ENCODE results near the gene B3GALNT2. TPM values are rescaled to one million over a fixed set of nuclear protein-coding genes. Genes with fewer than 3 reads are reported as not detected.
"Not testable (repeated sequence)": the region's sequence is repeated elsewhere in the genome, so short reads cannot be mapped to it uniquely, and the experiment has no call there.

B3GALNT2 gene
- total RNA-seq, 2 experiments from 2014 or later, result 10.6 to 10.7 TPM

GRCh38 chr1:235494531-235494930 lies 9.7 kb downstream of the B3GALNT2 start:
- Mint-ChIP-seq H3K4me3 (no peak overlapping the region), H3K27me3 (no peaks in the 10 kb centered on the region), H3K4me1 (peaks cover 14% of the 10 kb centered on the region), H3K9me3 (no peaks in the 10 kb centered on the region), H3K36me3 (peaks cover 18% of the 10 kb centered on the region), H3K27ac (no peak overlapping the region)
- no peak for ATAC-seq (ENCODE audit: low read depth)
- no peak for DNase-seq
- POLR2A ChIA-PET, result no interaction called here

GRCh38 chr1:235491644-235492043 lies 12.6 kb downstream of the B3GALNT2 start:
- no peaks in the 10 kb centered on the region for H3K9me3 Mint-ChIP-seq
- no peak overlapping the region for H3K27ac Mint-ChIP-seq
- peaks cover 14% of the 10 kb centered on the region for H3K4me1 Mint-ChIP-seq
- ATAC-seq (ENCODE audit: low read depth) (no peak), DNase-seq (no peak)
- H3K4me3 Mint-ChIP-seq, result no peak overlapping the region
- H3K27me3 Mint-ChIP-seq, result no peaks in the 10 kb centered on the region
- peaks cover 20% of the 10 kb centered on the region for H3K36me3 Mint-ChIP-seq
- POLR2A ChIA-PET, result no interaction called here

GRCh38 chr1:235486321-235486720 lies 17.9 kb downstream of the B3GALNT2 start:
- no peak for ATAC-seq (ENCODE audit: low read depth)
- no peak for DNase-seq
- no peaks in the 10 kb centered on the region for H3K4me1 Mint-ChIP-seq
- H3K36me3 Mint-ChIP-seq, result peaks cover 24% of the 10 kb centered on the region
- no peaks in the 10 kb centered on the region for H3K27me3 Mint-ChIP-seq
- H3K4me3 Mint-ChIP-seq, result no peak overlapping the region
- H3K9me3 Mint-ChIP-seq, result no peaks in the 10 kb centered on the region
- POLR2A ChIA-PET, result no interaction called here
- no peak overlapping the region for H3K27ac Mint-ChIP-seq

DNA sequence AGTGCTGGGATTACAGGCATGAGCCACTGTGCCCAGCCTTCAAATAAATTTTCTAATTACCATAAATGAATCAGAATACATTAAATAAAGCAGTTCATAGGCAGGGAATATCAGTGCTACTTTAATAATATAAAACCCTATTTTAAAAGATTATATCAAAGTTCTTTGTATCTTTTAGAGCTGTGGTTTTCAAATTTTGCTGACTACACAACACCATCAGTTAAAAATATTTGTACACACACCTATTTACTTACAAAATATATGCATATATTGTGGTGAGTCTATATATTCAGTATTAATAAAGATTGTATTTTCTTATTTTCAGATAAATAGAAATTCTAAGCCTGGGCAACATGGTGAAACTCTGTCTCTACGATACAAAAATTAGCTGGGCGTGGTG lies 18.7 kb downstream of the B3GALNT2 start:
- H3K4me3 Mint-ChIP-seq, result no peak overlapping the region

DNA sequence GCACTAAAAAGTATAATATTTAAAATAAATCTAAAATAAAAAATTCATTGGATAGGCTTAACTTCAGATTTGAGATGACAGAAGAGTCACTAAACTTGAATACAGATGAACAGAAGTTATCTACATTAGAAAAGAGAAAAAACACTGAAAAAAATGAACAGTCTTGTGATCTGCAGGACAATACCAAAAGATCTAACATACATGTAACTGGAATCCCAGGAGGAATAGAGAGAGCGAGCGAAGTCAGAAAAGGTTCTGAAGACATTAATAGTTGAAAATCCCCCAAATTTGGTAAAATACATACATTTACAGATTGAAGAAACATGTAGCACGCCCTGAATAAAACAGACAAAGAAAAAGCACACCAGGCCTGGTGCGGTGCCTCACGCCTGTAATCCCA lies 21.2 kb downstream of the B3GALNT2 start:
- no peaks in the 10 kb centered on the region for H3K9me3 Mint-ChIP-seq
- no peak overlapping the region for H3K4me3 Mint-ChIP-seq
- ATAC-seq (ENCODE audit: low read depth) (no peak), DNase-seq (no peak)
- POLR2A ChIA-PET, result no interaction called here
- H3K27me3 Mint-ChIP-seq, result no peaks in the 10 kb centered on the region
- H3K4me1 Mint-ChIP-seq, result no peaks in the 10 kb centered on the region
- no peak overlapping the region for H3K27ac Mint-ChIP-seq
- H3K36me3 Mint-ChIP-seq, result peaks cover 23% of the 10 kb centered on the region

More for the DNA sequence above, 18.7 kb downstream of the B3GALNT2 start:
- POLR2A ChIA-PET, result no interaction called here
- H3K27me3 Mint-ChIP-seq, result no peaks in the 10 kb centered on the region
- H3K9me3 Mint-ChIP-seq, result no peaks in the 10 kb centered on the region
- no peak overlapping the region for H3K27ac Mint-ChIP-seq
- no peak for DNase-seq
- H3K36me3 Mint-ChIP-seq, result peaks cover 24% of the 10 kb centered on the region
- no peak for ATAC-seq (ENCODE audit: low read depth)
- no peaks in the 10 kb centered on the region for H3K4me1 Mint-ChIP-seq

GRCh38 chr1:235473806-235474205 lies 30.4 kb downstream of the B3GALNT2 start:
- POLR2A ChIA-PET, result no interaction called here
- DNase-seq, result no peak
- ATAC-seq (ENCODE audit: low read depth), result no peak
- H3K27ac Mint-ChIP-seq, result no peak overlapping the region
- H3K9me3 Mint-ChIP-seq, result no peaks in the 10 kb centered on the region
- peaks cover 9% of the 10 kb centered on the region for H3K36me3 Mint-ChIP-seq
- no peaks in the 10 kb centered on the region for H3K27me3 Mint-ChIP-seq
- no peak overlapping the region for H3K4me3 Mint-ChIP-seq
- peaks cover 2% of the 10 kb centered on the region for H3K4me1 Mint-ChIP-seq

DNA sequence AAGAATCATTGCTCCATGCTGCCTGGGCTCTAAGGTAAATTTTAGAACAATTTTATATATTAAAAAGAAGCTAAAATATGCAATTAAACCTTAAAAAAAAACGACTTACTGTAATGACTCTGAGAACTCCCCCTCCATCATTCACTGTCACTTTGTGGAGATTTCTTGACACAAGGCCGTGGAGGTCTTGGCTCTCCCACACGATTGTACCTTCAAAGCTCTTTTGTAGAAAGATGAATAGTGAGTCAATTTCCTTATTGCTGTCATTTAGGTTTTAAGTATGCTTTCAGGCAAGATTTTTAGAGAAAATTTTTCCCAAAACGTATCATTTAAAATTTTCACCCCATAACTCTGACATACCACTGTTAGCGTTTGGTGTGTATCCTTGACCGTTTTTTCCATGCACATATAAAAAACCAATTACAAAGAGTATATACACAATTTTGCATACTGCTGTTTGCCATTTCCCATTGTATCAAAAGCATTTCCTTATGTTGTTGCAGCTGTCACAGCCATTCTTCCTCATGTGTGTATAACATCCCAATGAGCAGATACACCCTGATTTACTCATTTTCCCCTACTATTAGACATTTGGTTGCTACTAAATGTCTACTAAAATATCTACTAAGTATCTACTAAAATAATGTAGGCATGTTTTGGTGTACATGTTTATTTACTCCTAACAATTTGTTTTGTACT lies 33.4 kb downstream of the B3GALNT2 start:
- no peaks in the 10 kb centered on the region for H3K27me3 Mint-ChIP-seq
- H3K9me3 Mint-ChIP-seq, result no peaks in the 10 kb centered on the region
- no peak overlapping the region for H3K27ac Mint-ChIP-seq
- ATAC-seq (ENCODE audit: low read depth) (no peak), DNase-seq (no peak)
- peaks cover 5% of the 10 kb centered on the region for H3K36me3 Mint-ChIP-seq
- POLR2A ChIA-PET, result interaction anchor here (1.6 kb wide), 1 partner anchor 34 kb away, joined by 3 read pairs; the partner anchor contains the start of gene B3GALNT2
- H3K4me1 Mint-ChIP-seq, result no peaks in the 10 kb centered on the region
- no peak overlapping the region for H3K4me3 Mint-ChIP-seq

DNA sequence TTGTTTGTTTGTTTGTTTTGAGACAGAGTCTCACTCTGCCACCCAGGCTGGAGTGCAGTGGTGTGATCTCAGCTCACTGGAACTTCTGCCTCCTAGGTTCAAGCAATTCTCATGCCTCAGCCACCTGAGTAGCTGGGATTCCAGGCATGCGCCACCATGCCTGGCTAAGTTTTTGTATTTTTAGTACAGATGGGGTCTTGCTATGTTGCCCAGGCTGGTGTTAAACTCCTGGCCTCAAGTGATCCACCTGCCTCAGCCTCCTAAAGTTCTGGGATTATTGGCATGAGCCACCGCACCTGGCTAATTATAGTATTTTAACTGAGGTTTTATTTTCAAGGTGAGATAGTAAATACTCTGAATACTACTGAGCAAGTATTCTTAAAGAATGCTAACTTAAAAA lies 34.4 kb downstream of the B3GALNT2 start:
- H3K9me3 Mint-ChIP-seq; H3K36me3 Mint-ChIP-seq; ATAC-seq (ENCODE audit: low read depth); H3K4me3 Mint-ChIP-seq; H3K27ac Mint-ChIP-seq; POLR2A ChIA-PET; DNase-seq; H3K4me1 Mint-ChIP-seq; H3K27me3 Mint-ChIP-seq: not testable (repeated sequence)

DNA sequence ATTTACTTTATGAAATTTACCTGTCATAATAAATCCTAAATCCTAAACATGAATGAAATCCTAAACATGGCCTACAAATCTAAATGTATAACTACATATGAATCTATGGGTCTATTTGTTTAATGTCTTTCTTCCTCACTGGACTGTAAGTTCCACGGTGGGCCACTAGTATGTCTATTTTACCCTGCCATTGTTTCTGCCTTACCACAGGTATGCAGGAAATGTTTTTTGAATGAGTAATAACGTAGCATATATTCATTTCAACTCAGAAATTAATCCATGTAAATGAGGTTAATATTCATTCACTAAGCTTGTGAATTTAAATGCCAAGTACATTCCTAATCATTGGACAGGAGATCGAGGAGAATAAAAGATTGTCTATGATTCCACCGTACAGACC lies 35.3 kb downstream of the B3GALNT2 start:
- POLR2A ChIA-PET, result no interaction called here
- no peak for ATAC-seq (ENCODE audit: low read depth)
- no peak for DNase-seq
- Mint-ChIP-seq H3K27me3 (no peaks in the 10 kb centered on the region), H3K4me1 (peaks cover 5% of the 10 kb centered on the region), H3K9me3 (no peaks in the 10 kb centered on the region), H3K36me3 (peaks cover 14% of the 10 kb centered on the region), H3K27ac (peak overlapping the region; percentile 42), H3K4me3 (no peak overlapping the region)

DNA sequence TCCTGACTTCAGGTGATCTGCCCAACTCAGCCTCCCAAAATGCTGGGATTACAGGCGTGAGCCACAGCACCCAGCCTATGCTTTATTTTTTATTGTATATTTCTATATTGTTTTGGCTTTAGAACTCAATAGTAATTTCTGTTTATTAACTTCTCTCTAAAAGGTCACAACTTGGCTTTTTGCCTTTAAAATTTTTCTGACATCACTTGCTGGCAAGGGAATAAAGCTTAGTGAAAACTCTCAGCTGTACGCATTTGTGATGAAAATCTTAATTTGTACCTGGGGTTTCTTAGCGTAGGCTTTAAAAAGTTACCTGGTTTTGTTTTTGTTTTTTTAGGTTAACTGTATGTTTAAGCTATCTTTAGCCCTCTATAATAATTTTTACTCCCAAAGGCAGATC lies 36.2 kb downstream of the B3GALNT2 start:
- H3K27ac Mint-ChIP-seq, result no peak overlapping the region
- ATAC-seq (ENCODE audit: low read depth) (no peak), DNase-seq (no peak)
- no peaks in the 10 kb centered on the region for H3K27me3 Mint-ChIP-seq
- no peak overlapping the region for H3K4me3 Mint-ChIP-seq
- H3K4me1 Mint-ChIP-seq, result peaks cover 5% of the 10 kb centered on the region
- H3K9me3 Mint-ChIP-seq, result no peaks in the 10 kb centered on the region
- POLR2A ChIA-PET, result no interaction called here
- peaks cover 15% of the 10 kb centered on the region for H3K36me3 Mint-ChIP-seq

GRCh38 chr1:235465066-235465465 lies 39.2 kb downstream of the B3GALNT2 start:
- POLR2A ChIA-PET, result no interaction called here
- H3K27me3 Mint-ChIP-seq, result no peaks in the 10 kb centered on the region
- ATAC-seq (ENCODE audit: low read depth) (no peak), DNase-seq (no peak)
- peaks cover 15% of the 10 kb centered on the region for H3K36me3 Mint-ChIP-seq
- H3K4me1 Mint-ChIP-seq, result peaks cover 14% of the 10 kb centered on the region
- H3K9me3 Mint-ChIP-seq, result no peaks in the 10 kb centered on the region
- H3K4me3 Mint-ChIP-seq, result no peak overlapping the region
- H3K27ac Mint-ChIP-seq, result no peak overlapping the region

DNA sequence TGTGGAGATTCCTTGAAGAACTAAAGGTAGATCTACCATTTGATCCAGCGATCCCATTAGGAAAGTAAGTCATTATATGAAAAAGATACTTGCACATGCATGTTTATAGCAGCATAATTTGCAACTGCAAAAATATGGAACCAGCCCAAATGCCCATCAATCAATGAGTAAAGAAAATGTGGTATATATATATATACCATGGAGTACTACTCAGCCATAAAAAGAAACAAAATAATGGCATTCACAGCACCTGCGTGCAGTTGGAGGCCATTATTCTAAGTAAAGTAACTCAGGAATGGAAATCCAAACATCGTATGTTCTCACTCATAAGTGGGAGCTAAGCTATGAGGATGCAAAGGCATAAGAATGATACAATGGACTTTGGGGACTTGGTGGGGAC lies 41.4 kb downstream of the B3GALNT2 start:
- ATAC-seq (ENCODE audit: low read depth); H3K27me3 Mint-ChIP-seq; H3K9me3 Mint-ChIP-seq; H3K4me3 Mint-ChIP-seq; H3K27ac Mint-ChIP-seq; POLR2A ChIA-PET; DNase-seq: not testable (repeated sequence)
- H3K36me3 Mint-ChIP-seq, result peaks cover 10% of the 10 kb centered on the region
- peaks cover 14% of the 10 kb centered on the region for H3K4me1 Mint-ChIP-seq

DNA sequence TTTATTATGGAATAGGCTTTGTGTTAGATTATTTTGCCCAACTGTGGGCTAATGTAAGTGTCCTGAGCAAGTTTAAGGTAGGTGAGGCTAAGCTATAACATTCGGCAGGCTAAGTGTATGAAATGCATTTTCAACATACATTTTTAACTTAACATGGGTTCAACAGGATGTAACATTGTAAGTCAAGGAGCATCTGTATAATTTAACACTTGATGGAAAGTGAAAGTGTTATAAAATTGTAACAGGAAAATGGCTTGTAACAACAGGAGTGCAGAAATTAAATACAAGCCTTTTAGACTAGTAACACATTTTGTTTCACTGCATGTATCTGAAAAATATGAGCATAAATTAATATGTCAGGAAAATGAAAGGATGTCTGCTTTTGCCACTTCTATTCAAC lies 42.3 kb downstream of the B3GALNT2 start:
- Mint-ChIP-seq H3K27ac (peak overlapping the region; percentile 76), H3K36me3 (peaks cover 10% of the 10 kb centered on the region), H3K4me1 (peaks cover 14% of the 10 kb centered on the region), H3K9me3 (no peaks in the 10 kb centered on the region), H3K4me3 (peak overlapping the region; percentile 55), H3K27me3 (no peaks in the 10 kb centered on the region)
- ATAC-seq (ENCODE audit: low read depth), result peak; percentile 74
- POLR2A ChIA-PET, result no interaction called here
- DNase-seq, result no peak

DNA sequence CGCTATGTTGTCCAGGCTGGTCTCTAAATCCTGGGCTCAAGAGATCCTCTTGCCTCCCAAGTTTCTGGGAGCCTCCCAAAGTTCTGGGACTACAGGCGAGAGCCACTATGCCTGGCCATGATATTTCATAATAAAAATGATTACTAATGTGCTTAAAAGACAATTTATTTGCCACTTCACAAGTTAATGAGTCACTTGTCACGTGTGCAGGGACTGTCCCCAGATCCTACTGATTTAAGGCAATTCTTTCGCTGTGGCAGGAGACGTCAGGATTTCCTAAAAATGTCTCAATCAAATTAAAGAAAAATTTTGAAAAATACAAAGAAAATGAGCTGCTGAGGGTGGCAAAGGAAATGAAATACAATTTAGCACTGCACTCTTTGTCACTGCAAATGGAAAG lies 43.5 kb downstream of the B3GALNT2 start:
- H3K9me3 Mint-ChIP-seq, result no peaks in the 10 kb centered on the region
- peaks cover 14% of the 10 kb centered on the region for H3K4me1 Mint-ChIP-seq
- no peak overlapping the region for H3K27ac Mint-ChIP-seq
- DNase-seq (no peak), ATAC-seq (ENCODE audit: low read depth) (no peak)
- POLR2A ChIA-PET, result no interaction called here
- H3K4me3 Mint-ChIP-seq, result no peak overlapping the region
- H3K36me3 Mint-ChIP-seq, result peaks cover 10% of the 10 kb centered on the region
- H3K27me3 Mint-ChIP-seq, result no peaks in the 10 kb centered on the region

GRCh38 chr1:235457856-235458255 lies 46.4 kb downstream of the B3GALNT2 start:
- H3K4me1 Mint-ChIP-seq; H3K27me3 Mint-ChIP-seq; DNase-seq; POLR2A ChIA-PET; H3K27ac Mint-ChIP-seq; ATAC-seq (ENCODE audit: low read depth); H3K36me3 Mint-ChIP-seq; H3K4me3 Mint-ChIP-seq; H3K9me3 Mint-ChIP-seq: not testable (repeated sequence)
